ENCODE results near the gene PDSS2.
"Not testable (repeated sequence)": the region's sequence is repeated elsewhere in the genome, so short reads cannot be mapped to it uniquely, and the experiment has no call there.

PDSS2 gene

GRCh38 chr6:107180099-107180498, 279.3 kb downstream of the PDSS2 start:
- no peak for DNase-seq (ENCODE audit: low read depth in 2 of 2, low spot score in 1 of 2)

- no peak for DNase-seq (ENCODE audit: low read depth in 2 of 2, low spot score in 1 of 2)
These were observed 280.4 kb downstream of the PDSS2 start for GRCh38 chr6:107179004-107179403.

GRCh38 chr6:107173779-107174178, 285.6 kb downstream of the PDSS2 start:
- no peak for DNase-seq (ENCODE audit: low read depth in 2 of 2, low spot score in 1 of 2)

DNA sequence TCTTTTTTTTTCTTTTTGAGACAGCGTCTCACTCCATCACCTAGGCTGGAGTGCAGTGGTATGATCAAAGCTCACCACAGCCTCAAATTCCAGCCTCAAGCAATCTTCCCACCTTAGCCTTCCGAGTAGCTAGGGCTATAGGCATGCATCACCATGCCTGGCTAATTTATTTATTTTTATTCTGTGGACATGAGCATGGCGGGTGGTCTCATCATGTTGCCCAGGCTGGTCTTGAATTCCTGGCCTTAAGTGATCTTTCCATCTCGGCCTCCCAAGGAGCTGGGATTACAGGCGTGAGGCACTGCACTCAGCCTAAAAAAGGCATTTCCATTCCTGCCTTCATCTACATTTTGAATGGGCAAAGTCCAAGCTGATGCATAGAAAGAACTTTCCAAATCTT, 287.9 kb downstream of the PDSS2 start:
- DNase-seq (ENCODE audit: low read depth in 2 of 2, low spot score in 1 of 2): no peak

DNA sequence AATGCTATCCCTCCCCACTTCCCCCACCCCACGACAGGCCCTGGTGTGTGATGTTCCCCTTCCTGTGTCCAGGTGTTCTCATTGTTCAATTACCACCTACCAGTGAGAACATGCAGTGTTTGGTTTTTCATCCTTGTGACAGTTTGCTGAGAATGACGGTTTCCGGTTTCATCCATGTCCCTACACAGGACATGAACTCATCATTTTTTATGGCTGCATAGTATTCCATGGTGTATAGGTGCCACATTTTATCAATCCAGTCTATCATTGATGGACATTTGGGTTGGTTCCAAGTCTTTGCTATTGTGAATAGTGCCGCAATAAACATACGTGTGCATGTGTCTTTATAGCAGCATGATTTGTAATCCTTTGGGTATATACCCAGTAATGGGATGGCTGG, 295.1 kb downstream of the PDSS2 start:
- not testable (repeated sequence) for DNase-seq (ENCODE audit: low read depth in 2 of 2, low spot score in 1 of 2)

DNA sequence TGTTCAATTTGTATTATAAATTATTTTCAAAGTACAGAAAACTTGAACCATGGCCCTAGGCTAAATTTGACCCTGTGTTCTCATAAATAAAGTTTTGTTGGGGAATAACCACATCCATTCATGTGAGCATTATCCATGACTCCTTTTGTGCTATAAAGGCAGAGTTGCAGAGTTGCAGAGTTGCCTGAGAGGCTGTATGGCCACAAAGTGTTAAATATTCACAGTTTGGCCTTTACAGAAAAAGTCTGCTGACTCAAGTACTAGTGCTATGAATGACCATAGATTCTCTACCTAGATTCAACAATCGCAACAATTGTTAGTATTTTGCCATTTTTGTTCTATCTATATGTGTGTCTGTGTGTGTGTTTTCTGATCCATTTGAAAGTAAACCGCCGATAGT, 297.8 kb downstream of the PDSS2 start:
- no peak for DNase-seq (ENCODE audit: low read depth in 2 of 2, low spot score in 1 of 2)

DNA sequence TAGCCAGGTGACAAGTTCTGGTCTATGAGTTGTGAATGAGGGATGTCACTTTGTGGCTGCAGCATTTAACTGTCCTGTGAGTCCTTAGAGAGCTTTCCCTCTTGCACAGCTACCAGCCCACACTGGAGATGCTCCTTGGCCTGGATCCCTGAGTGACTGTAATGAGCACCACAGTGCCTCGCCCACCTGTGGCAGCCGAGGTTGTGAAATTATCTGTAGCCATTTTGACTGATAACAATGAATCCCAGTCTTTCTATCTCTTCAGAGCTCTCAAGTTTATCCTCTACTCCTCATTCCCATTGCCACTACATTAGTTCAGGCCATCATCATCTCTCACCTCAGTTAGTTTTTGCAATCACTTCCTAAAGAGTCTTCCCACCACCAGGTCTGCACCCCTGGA, 302.7 kb downstream of the PDSS2 start:
- no peak for DNase-seq (ENCODE audit: low read depth in 2 of 2, low spot score in 1 of 2)

GRCh38 chr6:107154801-107155160, 304.6 kb downstream of the PDSS2 start:
- no peak for DNase-seq (ENCODE audit: low read depth in 2 of 2, low spot score in 1 of 2)

DNA sequence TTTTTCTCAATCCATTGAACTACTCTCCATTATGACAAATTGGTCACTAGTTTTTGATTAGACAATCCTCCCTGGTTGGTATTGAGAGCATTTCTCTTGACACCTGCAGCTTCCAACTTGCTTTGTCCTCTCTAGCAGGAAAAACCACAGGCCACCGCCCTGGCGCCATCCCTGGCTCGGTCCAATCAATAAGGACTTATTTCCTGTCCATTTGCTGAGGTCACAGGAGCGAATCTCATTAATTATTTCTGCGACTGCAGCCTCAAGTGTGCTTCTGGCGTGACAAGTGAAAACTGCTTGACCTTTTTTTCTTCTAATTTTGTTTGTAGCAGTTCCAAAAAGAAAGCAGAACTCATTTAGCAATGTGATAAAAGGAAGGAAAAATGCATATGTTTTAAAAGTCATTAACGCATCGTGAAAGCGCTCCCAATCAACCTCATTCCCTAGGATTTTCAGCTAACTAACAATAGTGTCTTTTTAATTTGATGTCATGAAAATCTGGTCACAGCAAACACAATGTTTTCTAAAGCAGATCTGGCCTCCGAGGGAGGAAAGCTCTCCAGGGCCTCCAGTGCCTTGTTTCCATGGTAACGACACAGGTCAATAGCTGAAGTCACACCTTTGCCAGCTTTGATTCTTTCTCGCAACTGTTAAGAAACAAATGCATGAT, 305.1 kb downstream of the PDSS2 start:
- no peak for DNase-seq (ENCODE audit: low read depth in 2 of 2, low spot score in 1 of 2)

GRCh38 chr6:107152638-107153430, 306.5 kb downstream of the PDSS2 start:
- no peak for DNase-seq (ENCODE audit: low read depth in 2 of 2, low spot score in 1 of 2)

GRCh38 chr6:107144666-107145065, 314.7 kb downstream of the PDSS2 start:
- no peak for DNase-seq (ENCODE audit: low read depth in 2 of 2, low spot score in 1 of 2)

- DNase-seq (ENCODE audit: low read depth in 2 of 2, low spot score in 1 of 2): no peak
These were observed 315.4 kb downstream of the PDSS2 start for GRCh38 chr6:107144014-107144413.

GRCh38 chr6:107140581-107140980, 318.8 kb downstream of the PDSS2 start:
- DNase-seq (ENCODE audit: low read depth in 2 of 2, low spot score in 1 of 2): no peak

DNA sequence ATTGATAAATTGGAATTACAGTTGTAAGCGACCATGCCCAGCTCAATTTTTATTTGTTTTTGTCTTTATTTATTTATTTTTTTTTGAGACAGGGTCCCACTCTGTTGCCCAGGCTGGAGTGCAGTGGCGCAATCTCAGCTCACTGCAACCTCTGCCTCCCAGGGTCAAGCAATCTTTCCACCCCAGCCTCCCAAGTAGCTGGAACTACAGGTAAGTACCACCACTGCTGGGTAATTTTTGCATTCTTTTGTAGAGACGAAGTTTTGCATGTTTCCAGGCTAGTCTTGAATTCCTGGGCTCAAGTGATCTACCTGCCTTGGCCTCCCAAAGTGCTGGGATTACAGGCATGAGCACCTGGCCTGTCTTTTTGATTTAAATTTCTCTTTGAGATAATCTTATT, 323.0 kb downstream of the PDSS2 start:
- DNase-seq (ENCODE audit: low read depth in 2 of 2, low spot score in 1 of 2): not testable (repeated sequence)

- not testable (repeated sequence) for DNase-seq (ENCODE audit: low read depth in 2 of 2, low spot score in 1 of 2)
These were observed 324.2 kb downstream of the PDSS2 start for GRCh38 chr6:107135048-107135680.

- no peak for DNase-seq (ENCODE audit: low read depth in 2 of 2, low spot score in 1 of 2)
These were observed 326.9 kb downstream of the PDSS2 start for GRCh38 chr6:107132330-107132954.

DNA sequence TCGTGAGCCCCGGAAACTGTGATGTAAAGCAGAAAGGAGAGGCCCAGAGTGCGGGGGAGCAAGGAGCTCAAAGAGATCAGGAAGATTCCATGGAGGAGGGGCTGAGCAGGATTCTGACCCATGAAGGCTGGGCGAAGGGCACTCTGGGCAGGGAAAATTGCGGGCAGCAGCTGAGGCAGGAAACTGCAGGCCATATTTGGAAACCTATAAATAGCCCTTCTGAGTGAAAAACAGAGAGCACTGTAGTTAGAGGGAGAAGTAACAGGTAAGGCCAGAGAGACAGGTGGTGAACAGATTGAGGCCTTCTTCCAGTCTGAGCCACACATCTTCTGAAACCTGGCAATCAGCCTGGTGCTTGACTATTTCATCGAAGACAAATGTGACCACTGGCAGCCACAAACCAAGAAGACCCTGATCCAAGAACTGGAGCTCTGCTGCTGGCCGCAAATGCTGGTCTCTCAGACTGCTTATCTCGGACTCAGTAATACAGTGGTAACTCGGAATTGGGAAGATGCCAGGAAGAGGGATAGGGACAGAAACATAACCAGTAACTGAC, 329.9 kb downstream of the PDSS2 start:
- no peak for DNase-seq (ENCODE audit: low read depth in 2 of 2, low spot score in 1 of 2)

- DNase-seq (ENCODE audit: low read depth in 2 of 2, low spot score in 1 of 2): no peak
These were observed 330.8 kb downstream of the PDSS2 start for GRCh38 chr6:107128577-107128976.

- no peak for DNase-seq (ENCODE audit: low read depth in 2 of 2, low spot score in 1 of 2)
These were observed 331.2 kb downstream of the PDSS2 start for GRCh38 chr6:107128175-107128574.

DNA sequence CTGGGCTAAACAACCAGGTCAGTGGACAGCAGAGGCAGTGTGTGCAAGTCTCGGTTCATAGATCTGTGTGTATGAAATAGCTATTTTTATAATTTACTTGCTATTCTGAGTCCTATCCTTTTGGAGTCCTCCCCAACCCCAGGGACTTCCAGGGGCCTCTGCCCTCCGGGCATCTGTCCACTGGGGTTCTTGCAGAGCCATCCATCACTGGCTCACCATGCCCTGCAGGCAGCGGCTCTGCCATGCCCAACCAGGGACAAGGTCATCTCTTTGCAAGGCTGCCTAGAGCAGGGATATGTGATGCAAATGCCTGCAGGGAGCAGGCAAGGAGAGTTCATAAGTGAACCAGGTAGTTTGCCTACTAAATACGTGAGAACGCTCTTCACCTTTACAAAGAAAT, 333.6 kb downstream of the PDSS2 start:
- DNase-seq (ENCODE audit: low read depth in 2 of 2, low spot score in 1 of 2): no peak

DNA sequence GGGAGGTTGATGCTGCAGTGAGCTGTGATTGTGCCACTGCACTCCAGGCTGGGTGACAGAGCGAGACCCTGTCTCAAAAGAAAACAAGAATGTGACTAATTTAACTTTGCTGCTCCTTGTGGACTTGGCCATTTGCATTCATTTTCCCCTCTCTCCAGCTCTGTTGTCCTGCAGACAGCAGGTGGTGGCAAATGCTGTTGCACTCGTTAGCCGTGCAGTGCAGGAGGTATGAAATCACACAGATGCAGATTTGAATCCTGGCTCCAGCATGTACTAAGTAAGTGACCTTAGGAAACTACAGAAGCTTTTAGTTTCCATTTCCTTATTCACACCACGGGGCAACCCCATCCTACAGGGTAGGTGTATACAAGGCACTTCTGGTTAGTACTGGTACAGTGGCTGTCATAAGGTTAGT, 334.4 kb downstream of the PDSS2 start:
- DNase-seq (ENCODE audit: low read depth in 2 of 2, low spot score in 1 of 2): no peak

DNA sequence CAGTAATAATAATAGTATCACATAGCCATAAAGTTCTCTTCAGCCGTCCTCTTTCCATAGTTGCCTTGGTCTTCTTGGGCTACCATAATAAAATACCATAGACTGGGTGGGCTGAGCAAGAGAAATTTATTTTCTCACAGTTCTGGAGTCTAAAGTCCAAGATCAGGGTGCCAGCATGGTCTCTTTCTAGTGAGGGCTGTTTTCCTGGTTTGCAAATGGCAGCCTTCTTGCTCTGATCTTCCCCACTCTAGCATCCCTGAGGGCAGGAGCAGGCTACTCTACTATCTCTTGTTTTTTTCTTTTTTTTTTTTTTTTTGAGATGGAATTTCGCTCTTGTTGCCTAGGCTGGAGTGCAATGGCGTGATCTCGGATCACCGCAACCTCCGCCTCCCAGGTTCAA, 335.9 kb downstream of the PDSS2 start:
- no peak for DNase-seq (ENCODE audit: low read depth in 2 of 2, low spot score in 1 of 2)
